HG02798 (cell line): ENCODE results near the gene SULF2.

Experiments used
- ATAC-seq: cut with Tn5 transposase; IDR thresholded peaks from one replicate; pipeline ENCODE4 v1.9.1; 2021; ENCODE audit warnings: mild to moderate bottlenecking; ENCODE audit not compliant: unreplicated experiment, poor library complexity

Gene SULF2

GRCh38 chr20:47622118-47622665 is 163.1 kb downstream of the SULF2 start:
- ATAC-seq: no peak

DNA sequence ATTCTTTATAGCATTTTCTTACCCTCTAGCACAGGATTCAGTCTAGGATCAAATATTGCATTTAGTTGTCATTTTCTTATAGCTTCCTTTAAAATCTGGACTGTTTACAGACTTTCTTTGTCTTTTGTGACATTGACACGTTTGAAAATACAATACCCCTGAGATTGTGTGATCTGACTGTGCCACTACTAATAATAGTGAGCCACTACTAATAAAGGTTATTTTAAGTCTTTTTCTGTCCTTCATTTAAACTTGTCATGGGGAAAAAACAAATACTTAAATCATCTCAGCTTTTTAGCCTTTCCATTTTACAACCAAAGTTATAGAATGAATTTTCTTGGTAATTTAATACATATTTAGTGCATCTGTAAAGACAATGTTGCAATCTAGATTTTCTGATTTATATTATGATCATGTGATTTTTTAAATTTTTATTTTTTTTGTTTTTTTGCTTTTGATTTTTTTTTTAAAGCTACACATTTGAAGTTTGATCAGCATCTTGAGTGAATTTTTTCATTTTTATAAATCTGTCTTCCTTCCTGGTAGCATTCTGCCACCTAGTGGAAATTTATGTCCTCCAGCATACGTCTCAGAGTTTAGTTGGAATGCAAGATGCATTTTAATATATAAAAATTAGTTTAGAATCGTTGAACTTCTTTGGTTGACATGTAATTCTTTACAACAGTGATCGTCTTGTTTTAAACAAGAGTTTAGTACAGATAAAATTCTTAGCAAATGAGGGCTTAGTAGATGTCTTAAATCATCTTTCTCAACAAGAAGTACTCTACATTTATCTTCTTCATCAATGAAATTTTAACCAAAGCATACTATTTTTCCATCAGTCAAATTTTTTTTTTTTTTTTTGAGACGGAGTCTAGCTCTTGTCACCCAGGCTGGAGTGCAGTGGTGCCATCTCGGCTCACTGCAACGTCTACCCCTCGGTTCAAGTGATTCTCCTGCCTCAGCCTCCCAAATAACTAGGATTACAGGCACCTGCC is 164.2 kb downstream of the SULF2 start:
- no peak for ATAC-seq

GRCh38 chr20:47618479-47618878 is 166.8 kb downstream of the SULF2 start:
- ATAC-seq: no peak

DNA sequence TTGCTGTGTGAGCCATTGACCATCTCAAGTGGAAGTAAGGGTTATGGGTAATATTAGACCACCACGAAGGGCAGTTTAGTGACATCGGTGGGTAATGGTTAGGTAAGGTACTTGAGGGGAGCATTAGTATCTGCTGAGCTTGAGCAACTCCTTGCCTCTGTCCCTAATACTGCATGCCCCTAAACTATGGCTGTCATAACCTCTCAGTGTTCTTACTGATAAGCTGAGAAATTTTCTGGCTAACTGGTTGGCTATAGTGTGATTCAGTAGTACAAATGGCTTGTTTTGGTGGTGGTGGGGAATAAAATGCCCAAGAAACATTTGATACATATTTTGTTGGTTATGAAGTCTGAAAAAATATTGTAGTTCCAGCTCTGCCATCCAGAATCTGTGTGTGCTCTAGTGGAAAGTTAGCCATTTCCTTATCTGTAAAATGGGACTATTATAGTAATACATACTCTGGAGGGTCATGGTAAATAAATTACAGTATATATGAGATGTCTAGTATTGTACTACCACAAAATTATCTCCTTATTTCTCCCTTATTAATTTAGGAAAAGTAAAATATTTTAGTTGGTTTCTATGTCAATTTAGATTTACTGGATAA is 170.5 kb downstream of the SULF2 start:
- ATAC-seq: no peak

DNA sequence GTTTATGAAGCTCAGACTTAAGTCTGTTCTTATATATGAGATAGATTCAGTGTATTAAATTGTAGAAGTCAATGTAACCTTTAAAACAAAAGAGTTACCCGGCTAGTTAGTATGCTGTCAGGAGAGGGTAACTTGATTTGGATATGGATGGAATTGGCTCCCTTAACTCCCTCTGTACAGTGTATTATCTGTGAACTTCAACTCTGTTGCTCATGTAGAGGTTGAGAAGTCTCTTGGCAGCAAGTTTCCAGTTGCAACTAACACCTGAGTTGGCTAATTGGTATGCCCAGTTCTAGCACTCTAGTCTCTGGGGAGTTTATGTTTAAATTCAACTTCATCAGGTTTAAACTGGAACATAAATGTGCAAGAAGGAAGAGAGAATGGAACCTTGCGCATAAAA is 172.6 kb downstream of the SULF2 start:
- ATAC-seq: no peak

DNA sequence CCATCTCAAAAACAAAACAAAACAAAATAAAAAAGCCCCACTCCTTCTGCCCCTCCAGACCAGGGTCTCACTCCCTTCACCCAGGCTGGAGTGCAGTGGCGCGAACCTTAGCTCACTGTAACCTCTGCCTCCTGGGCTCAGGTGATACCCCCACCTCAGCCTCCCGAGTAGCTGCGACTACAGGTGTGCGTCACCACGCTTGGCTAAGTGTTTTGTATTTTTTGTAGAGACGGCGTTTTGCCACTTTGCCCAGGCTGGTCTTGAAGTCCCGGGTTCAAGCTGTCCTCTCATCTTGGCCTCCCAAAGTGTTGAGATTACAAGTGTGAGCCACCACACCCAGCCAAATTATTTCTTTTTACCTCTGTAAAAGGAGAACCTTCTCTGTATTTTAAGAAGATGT is 173.5 kb downstream of the SULF2 start:
- ATAC-seq: no peak

DNA sequence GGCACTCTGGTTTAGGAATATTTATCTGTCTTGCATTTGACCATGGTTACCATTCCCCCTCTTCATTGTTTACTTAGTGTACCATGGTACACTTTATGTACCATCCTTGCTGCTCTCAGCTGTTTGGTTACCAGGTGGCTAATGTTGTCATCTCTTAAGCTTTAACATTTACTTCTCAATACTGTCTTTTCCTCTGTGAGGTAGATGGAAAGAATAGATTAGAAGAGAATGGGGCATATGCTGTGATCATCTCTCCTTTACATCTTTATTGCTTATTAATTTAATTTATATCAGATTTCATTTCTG is 174.4 kb downstream of the SULF2 start:
- ATAC-seq: no peak

GRCh38 chr20:47610247-47610944 is 174.9 kb downstream of the SULF2 start:
- ATAC-seq: no peak

GRCh38 chr20:47609001-47609400 is 176.3 kb downstream of the SULF2 start:
- no peak for ATAC-seq
